GM19452 (cell line): ENCODE measurements around the gene DIP2C.
"Not testable (repeated sequence)": the region's sequence is repeated elsewhere in the genome, so short reads cannot be mapped to it uniquely, and the experiment has no call there.

Experiments
- ATAC-seq: cut with Tn5 transposase; IDR thresholded peaks from one replicate; pipeline ENCODE4 v1.9.1; 2021; ENCODE audit not compliant: unreplicated experiment

DIP2C gene

GRCh38 chr10:317926-318325, 371.5 kb downstream of the DIP2C start:
- no peak for ATAC-seq

GRCh38 chr10:317271-317769, 372.1 kb downstream of the DIP2C start:
- ATAC-seq: peak; percentile 99

DNA sequence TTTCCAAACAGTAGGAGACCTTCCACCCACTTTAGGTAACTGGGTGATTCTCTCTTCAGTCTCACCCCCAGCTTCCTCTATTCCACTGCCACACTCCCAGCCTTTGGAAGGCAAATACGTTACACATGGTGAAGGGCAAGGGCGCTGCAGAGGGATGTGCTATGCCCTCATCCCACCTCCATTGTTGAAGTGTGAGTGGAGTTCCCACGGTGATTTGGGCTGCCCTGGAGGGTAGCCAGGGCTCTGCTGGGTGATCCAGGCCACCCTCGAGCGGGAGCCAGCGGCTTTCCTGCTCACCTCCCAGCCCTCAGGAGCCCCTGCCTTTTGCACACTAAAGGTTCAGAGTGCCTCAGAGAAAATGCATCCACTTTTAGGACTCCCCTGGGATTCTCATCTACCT, 373.1 kb downstream of the DIP2C start:
- no peak for ATAC-seq

- no peak for ATAC-seq
Observed at GRCh38 chr10:314871-315270, 374.6 kb downstream of the DIP2C start.

DNA sequence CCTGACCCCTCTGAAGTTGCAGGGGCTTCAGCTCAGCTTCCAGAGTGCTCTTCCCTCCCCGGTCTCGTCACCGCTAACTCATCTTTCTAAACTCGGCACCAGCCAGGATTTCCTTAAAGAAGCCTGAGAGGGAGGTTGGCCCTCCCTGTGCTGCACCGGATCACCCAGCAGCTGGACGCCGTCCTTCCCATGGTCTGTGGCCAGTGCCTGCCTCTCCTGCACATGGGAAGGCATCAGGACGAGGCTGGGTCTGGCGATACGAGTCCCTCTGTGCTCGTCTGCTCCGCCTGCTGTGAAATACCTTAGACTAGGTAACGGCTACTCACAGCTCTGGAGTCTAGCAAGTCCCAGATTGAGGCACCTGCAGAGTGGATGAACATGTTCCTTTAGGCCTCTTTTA, 375.1 kb downstream of the DIP2C start:
- no peak for ATAC-seq

DNA sequence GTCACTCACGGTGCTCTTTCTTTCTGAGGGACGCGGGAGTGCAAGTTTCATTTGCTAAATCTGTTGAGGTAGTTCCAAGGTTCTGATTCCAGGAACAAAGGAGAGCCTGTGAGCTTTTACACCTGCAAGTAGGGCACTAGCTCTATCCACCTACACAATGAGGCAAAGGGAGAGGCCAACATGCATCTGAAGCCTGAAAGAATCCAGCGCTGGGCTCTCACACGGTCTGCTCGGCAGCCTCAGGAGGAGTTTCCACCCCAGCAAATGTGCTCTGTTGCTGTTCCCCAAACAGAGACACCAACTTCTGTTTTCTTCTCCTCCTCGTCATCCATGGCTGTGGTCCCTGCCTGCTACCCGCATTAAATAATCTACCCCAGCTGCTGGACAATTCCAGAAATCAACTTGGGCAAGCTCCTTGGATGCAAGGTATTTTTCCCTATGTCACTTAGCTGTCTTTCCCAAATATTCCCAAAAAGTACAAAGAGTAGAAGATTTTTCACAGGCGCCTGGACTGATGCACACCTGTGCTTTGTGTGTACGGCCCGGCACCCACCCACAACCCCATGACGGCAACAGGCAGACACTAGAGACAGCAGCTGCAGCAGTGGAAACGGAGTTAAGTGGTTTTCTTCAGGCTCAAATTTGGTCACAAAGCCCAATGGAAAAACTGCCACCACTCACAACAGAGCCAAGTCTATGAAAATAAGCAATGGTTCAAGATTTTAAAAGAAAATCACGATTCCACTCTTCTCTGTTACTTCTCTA, 377.4 kb downstream of the DIP2C start:
- ATAC-seq: no peak

- no peak for ATAC-seq
Observed at GRCh38 chr10:310976-311639, 378.4 kb downstream of the DIP2C start.

- no peak for ATAC-seq
Observed at GRCh38 chr10:310371-310770, 379.1 kb downstream of the DIP2C start.

DNA sequence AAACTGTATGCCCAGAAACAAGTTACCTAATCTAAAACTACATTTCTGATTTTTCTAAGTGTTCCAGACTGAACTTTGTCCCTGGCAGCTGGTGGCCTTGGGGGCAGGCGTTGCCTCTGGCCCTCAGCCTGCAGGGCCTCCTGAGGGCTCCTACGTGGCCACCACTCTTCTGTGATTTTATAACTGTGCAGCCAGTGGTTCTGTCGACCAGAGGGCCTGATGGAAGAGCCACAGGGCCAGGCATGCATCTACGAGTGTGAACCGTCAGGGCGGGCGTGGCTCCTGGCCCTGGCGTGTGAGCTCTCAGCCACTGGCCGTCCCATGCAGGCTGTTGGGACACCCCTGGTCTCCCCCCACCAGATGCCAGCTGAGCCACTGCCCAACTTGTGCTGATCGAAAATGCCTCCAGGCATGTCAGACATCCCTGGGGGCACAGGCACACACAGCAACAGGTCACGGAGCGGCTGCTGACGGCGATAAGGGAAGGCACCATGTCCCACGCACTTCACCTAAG, 380.8 kb downstream of the DIP2C start:
- no peak for ATAC-seq

DNA sequence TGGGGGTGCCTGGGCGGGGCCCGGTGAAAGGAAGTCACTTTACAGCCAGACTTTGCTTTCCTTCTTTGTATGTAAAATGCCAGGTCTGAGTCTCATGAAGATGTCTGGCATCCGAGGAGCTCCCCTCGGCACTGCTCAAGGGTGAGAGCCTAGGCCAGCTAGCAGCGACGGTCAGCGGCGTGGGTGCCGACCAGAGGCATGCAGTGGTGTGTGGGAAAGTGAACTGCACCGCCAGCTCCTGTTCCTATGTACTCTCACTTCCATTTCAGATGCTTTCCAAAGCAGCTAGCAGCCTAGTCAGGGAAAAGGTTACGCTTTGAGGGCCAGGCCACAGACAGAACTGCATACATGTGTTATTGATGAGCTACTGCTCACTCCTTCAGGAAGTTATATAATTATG, 381.4 kb downstream of the DIP2C start:
- no peak for ATAC-seq

- ATAC-seq: no peak
Observed at GRCh38 chr10:307659-308058, 381.8 kb downstream of the DIP2C start.

GRCh38 chr10:306675-307185, 382.7 kb downstream of the DIP2C start:
- no peak for ATAC-seq

DNA sequence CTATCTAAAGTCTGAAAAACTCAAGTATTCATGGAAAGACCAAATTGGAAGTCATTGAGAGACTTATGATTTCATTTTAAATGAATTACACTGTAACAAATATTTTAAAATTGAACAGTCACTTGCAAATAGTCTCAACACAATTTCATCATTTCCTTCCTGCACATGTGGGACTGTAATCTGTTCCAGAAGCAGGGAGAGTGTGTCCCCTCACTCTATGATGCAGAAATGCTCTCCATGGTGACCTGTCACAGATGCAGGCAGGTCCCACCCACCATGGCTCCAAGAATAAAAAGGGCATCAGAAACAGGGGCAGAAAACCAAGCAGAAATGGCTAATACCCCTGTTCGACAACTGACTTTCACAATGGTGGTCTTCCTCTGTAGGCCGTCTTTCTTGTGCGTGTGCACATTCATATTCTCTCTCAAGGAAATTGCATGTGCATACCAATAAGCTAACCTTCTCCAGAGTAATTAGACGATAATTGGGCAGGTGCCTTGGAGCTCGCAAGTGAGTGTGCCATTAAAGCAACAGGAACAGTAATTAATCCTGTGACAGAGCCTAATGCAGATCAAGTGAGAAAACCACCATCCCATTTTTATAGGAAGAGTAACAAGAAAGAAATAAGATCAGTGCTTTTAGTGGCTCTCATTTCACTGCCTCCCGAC, 383.3 kb downstream of the DIP2C start:
- no peak for ATAC-seq

DNA sequence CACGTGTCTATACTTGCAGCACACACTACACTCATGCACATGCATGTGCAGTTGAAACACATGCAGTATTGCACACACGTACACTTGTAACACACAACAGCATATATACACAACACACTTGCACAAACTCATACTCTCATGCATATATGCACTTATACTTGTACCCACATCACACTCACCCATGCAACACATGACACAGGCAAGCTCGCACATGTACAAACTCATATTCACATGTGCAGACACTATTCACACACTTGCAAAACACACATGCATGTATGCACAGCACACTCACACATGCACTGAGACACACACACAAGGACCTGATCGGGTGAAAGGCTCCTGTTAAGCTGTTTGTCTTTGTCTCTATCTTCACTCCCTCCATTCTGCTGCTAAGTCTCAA, 384.4 kb downstream of the DIP2C start:
- ATAC-seq: no peak

GRCh38 chr10:301536-301935, 387.9 kb downstream of the DIP2C start:
- ATAC-seq: no peak

DNA sequence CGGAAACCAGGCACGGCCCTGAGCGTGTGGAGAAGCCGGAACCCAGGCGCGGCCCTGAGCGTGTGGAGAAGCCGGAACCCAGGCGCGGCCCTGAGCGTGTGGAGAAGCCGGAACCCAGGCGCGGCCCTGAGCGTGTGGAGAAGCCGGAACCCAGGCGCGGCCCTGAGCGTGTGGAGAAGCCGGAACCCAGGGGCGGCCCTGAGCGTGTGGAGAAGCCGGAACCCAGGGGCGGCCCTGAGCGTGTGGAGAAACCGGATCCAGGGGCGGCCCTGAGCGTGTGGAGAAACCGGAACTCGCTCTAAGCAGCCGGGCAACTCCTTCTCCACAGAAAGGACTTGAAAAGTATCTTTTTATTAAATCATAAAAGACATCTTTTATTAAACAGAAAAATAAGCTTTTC, 388.9 kb downstream of the DIP2C start:
- not testable (repeated sequence) for ATAC-seq

DNA sequence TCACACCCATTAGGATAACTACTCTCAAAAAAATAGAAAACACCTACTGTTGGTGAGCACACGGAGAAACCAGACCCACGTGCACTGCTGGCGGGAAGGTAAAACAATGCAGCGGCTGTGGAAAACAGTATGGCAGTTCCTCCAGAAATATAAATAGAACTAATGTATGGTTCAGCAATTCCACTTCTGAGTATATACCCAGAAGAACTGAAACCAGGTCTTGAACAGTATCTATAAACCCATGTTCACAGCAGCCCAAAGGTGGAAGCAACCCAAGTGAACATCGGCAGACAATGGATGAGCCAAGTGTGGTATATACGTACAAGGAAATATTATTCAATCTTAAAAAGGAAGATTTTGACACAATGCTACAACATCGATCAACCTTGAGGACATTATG, 389.5 kb downstream of the DIP2C start:
- ATAC-seq: no peak

GRCh38 chr10:299512-299911, 390.0 kb downstream of the DIP2C start:
- ATAC-seq: no peak

DNA sequence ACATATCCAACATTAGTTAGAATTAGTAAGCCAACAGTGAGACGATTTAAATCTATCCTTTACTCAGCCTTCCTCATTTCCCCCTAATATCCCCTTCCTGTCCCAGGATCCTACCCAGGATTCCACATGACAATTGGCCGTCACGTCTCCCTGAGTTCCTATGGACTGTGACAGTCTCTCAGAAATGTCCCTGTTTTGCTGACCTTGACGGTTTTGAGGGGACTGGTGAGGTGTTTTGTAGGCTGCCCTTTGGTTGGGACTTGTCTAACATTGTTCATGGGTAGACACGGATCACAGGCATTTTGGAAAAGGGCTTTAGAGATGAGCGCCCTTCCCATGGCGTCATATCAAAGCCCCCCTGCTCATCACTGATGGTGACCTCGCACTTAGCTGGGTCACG, 391.4 kb downstream of the DIP2C start:
- ATAC-seq: no peak

GRCh38 chr10:297567-297966, 391.9 kb downstream of the DIP2C start:
- no peak for ATAC-seq

DNA sequence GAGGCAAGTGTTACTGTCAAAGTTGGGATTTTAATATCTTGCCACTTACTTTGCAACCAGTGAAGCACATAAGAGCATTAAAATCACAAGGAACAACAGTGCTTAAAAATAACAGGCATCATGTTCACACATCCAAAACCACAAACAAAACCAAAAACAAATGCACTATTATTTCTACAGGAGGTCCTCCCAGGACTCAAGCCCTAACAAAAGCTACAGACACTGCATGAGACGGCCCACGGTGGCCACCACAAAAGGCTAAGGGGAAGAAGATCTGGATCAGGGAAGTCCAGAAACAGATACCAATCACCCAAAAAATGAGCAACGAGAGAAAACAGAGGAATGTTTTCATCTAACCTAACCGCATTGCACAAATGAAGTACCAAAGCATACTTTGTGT, 395.8 kb downstream of the DIP2C start:
- no peak for ATAC-seq
